T-helper 22 cell (primary cell): ENCODE results near the gene MDFI.

Experiments
- DNase-seq: peaks from one replicate; pipeline ENCODE4 v3.0.0-alpha.2; 2020; ENCODE audit warnings: low read depth

Gene MDFI

GRCh38 chr6:41638002-41638934 is at the start of gene MDFI:
Gene MDFI, plus strand, starts transcription at chr6:41638468. Its CDS starts 282 bp downstream, at chr6:41638750.
- no peak for DNase-seq

- no peak for DNase-seq
These were observed 49.0 kb upstream of the MDFI start for GRCh38 chr6:41589223-41589622.

GRCh38 chr6:41589636-41590622 is 48.3 kb upstream of the MDFI start:
- DNase-seq, result no peak

GRCh38 chr6:41591122-41591521 is 47.1 kb upstream of the MDFI start:
- DNase-seq, result no peak

GRCh38 chr6:41591859-41592502 is 46.3 kb upstream of the MDFI start:
- DNase-seq, result peak; percentile 33

- DNase-seq, result no peak
These were observed 44.9 kb upstream of the MDFI start for GRCh38 chr6:41593406-41593805.

- DNase-seq, result no peak
These were observed 44.4 kb upstream of the MDFI start for GRCh38 chr6:41593839-41594238.

GRCh38 chr6:41594326-41594725 is 43.9 kb upstream of the MDFI start:
- no peak for DNase-seq

GRCh38 chr6:41594766-41595165 is 43.5 kb upstream of the MDFI start:
- no peak for DNase-seq

GRCh38 chr6:41595166-41595565 is 43.1 kb upstream of the MDFI start:
- no peak for DNase-seq

GRCh38 chr6:41596096-41596685 is 42.1 kb upstream of the MDFI start:
- no peak for DNase-seq

- DNase-seq, result no peak
These were observed 41.5 kb upstream of the MDFI start for GRCh38 chr6:41596807-41597206.

GRCh38 chr6:41597246-41598000 is 40.8 kb upstream of the MDFI start:
- no peak for DNase-seq

- DNase-seq, result no peak
These were observed 39.6 kb upstream of the MDFI start for GRCh38 chr6:41598670-41599014.

GRCh38 chr6:41599015-41599851 is 39.0 kb upstream of the MDFI start:
- no peak for DNase-seq

- no peak for DNase-seq
These were observed 38.3 kb upstream of the MDFI start for GRCh38 chr6:41599852-41600445.

GRCh38 chr6:41600499-41601247 is 37.6 kb upstream of the MDFI start:
- DNase-seq, result no peak

GRCh38 chr6:41601248-41601549 is 37.1 kb upstream of the MDFI start:
- no peak for DNase-seq

GRCh38 chr6:41602422-41602743 is 35.9 kb upstream of the MDFI start:
- no peak for DNase-seq
